SK-N-SH (cell line): ENCODE measurements around the gene CST2. TPM values are rescaled to one million over a fixed set of nuclear protein-coding genes. Genes with fewer than 3 reads are reported as not detected.

ENCODE experiments used
- CTCF ChIA-PET: fragments of 300-600, 350-600 bp; formaldehyde crosslinking; extraction: SDS; loops from one replicate; lab custom pipeline; 2021; lab: Yijun Ruan, JAX
- POLR2A ChIA-PET: fragments of 350-600 bp; sonication (Branson Sonifier 250); formaldehyde crosslinking; extraction: SDS; loops from one replicate; lab custom pipeline; 2020; ENCODE audit warnings: antibody characterized with exemption, inconsistent platforms; lab: Yijun Ruan, JAX
- DNase-seq: peaks from one replicate; pipeline ENCODE4 v3.0.0; 2012
- H2AFZ ChIP-seq: fragments of 200-600 bp; sonication (generic); 2 replicates; pipeline ENCODE4 v1.8.1; 2016; ENCODE audit warnings: antibody characterized with exemption, mild to moderate bottlenecking, low read depth
- H3F3A ChIP-seq: fragments of 200-600 bp; sonication (generic); replicated peaks from 2 replicates; pipeline ENCODE3; 2016; ENCODE audit warnings: antibody characterized with exemption, mild to moderate bottlenecking; ENCODE audit not compliant: insufficient read depth
- H3K27ac ChIP-seq, 2 experiments: fragments of 200-500 bp in 1 of 2; fragments of 200-600 bp in 1 of 2; sonication (Bioruptor generic) in 1 of 2; sonication (generic), shearing (Covaris generic) in 1 of 2; 2 replicates each; pipeline versions ENCODE4 v1.5.1 to v1.6.1; 2014 to 2016; ENCODE audit warnings: low read depth in 2 of 2, inconsistent platforms in 1 of 2, low read length in 1 of 2, mild to moderate bottlenecking in 1 of 2, mixed read lengths in 1 of 2
- H3K27me3 ChIP-seq: fragments of 200-600 bp; sonication (generic), shearing (Covaris generic); 2 replicates; pipeline ENCODE4 v1.6.1; 2016; ENCODE audit warnings: mixed run types; ENCODE audit not compliant: insufficient read depth
- H3K36me3 ChIP-seq, 2 experiments: fragments of 200-500 bp in 1 of 2; fragments of 200-600 bp in 1 of 2; sonication (Bioruptor generic) in 1 of 2; sonication (generic) in 1 of 2; replicated peaks in 1 of 2; 2 replicates each; pipeline versions ENCODE3 to v1.5.1; 2014 to 2016; ENCODE audit warnings: low read length in 1 of 2, mild to moderate bottlenecking in 1 of 2; ENCODE audit not compliant: insufficient read depth in 2 of 2, control insufficient read depth in 1 of 2
- H3K4me1 ChIP-seq, 2 experiments: fragments of 200-500 bp in 1 of 2; fragments of 200-600 bp in 1 of 2; sonication (Bioruptor generic) in 1 of 2; sonication (generic), shearing (Covaris generic) in 1 of 2; 2 replicates each; pipeline versions ENCODE4 v1.5.1 to v1.6.1; 2014 to 2016; ENCODE audit warnings: low read depth in 1 of 2, low read length in 1 of 2, mixed run types in 1 of 2; ENCODE audit not compliant: insufficient read depth in 2 of 2, control insufficient read depth in 1 of 2
- H3K4me2 ChIP-seq: fragments of 200-600 bp; sonication (generic), shearing (Covaris generic); 2 replicates; pipeline ENCODE4 v1.6.1; 2017; ENCODE audit warnings: mixed run types
- H3K4me3 ChIP-seq, 2 experiments: fragments of 200-500 bp in 1 of 2; fragments of 200-600 bp in 1 of 2; sonication (Bioruptor generic) in 1 of 2; sonication (generic), shearing (Covaris generic) in 1 of 2; 2 replicates each; pipeline versions ENCODE4 v1.5.1 to v1.8.1; 2014 to 2016; ENCODE audit warnings: low read depth in 2 of 2, inconsistent platforms in 1 of 2, low read length in 1 of 2, mild to moderate bottlenecking in 1 of 2, mixed read lengths in 1 of 2, moderate library complexity in 1 of 2
- H3K79me2 ChIP-seq: fragments of 200-600 bp; sonication (generic); 2 replicates; pipeline ENCODE4 v1.8.1; 2017; ENCODE audit warnings: mild to moderate bottlenecking; ENCODE audit not compliant: insufficient read depth
- H3K9ac ChIP-seq: fragments of 200-600 bp; sonication (generic); 2 replicates; pipeline ENCODE4 v1.6.1; 2017; ENCODE audit warnings: mixed run types
- H3K9me2 ChIP-seq: fragments of 200-600 bp; sonication (generic); 2 replicates; pipeline ENCODE4 v1.6.1; 2017; ENCODE audit warnings: mixed run types
- H3K9me3 ChIP-seq: fragments of 200-600 bp; sonication (generic); 2 replicates; pipeline ENCODE4 v1.6.1; 2017; ENCODE audit warnings: mixed run types, mild to moderate bottlenecking, moderate library complexity
- H4K20me1 ChIP-seq: fragments of 200-600 bp; sonication (generic); 2 replicates; pipeline ENCODE4 v1.6.1; 2017; ENCODE audit warnings: mild to moderate bottlenecking, mixed run types; ENCODE audit not compliant: insufficient read depth
- CTCF ChIP-seq: fragments of 200-600 bp; sonication (generic); IDR thresholded peaks from 2 replicates; pipeline ENCODE4 v1.6.1; 2017; ENCODE audit warnings: antibody characterized with exemption, mild to moderate bottlenecking, moderate library complexity
- FOXJ3 ChIP-seq: sonication (generic); formaldehyde crosslinking; IDR thresholded peaks from 2 replicates; pipeline ENCODE4 v1.5.1; 2020; ENCODE audit warnings: mild to moderate bottlenecking, missing genetic modification reagents
- GABPA ChIP-seq: IDR thresholded peaks from 2 replicates; pipeline ENCODE4 v1.4.0; 2012; ENCODE audit warnings: low read depth, mild to moderate bottlenecking
- JUND ChIP-seq: IDR thresholded peaks from 2 replicates; pipeline ENCODE4 v1.4.0; 2012
- MXI1 ChIP-seq: IDR thresholded peaks from 2 replicates; pipeline ENCODE4 v1.6.1; 2012; ENCODE audit warnings: mild to moderate bottlenecking, low read depth, low read length, improper control_type of control experiment
- NFIC ChIP-seq: IDR thresholded peaks from 2 replicates; pipeline ENCODE4 v1.4.0; 2012; ENCODE audit warnings: borderline replicate concordance
- PBX3 ChIP-seq: IDR thresholded peaks from 2 replicates; pipeline ENCODE4; 2012
- POLR2AphosphoS5 ChIP-seq: IDR thresholded peaks from 2 replicates; pipeline ENCODE4 v1.6.1; 2012; ENCODE audit warnings: low read depth, low read length
- RAD21 ChIP-seq: IDR thresholded peaks from 2 replicates; pipeline ENCODE4 v1.6.1; 2012; ENCODE audit warnings: mild to moderate bottlenecking, low read length
- RFX5 ChIP-seq: IDR thresholded peaks from 2 replicates; pipeline ENCODE4 v1.6.1; 2012; ENCODE audit warnings: mild to moderate bottlenecking, improper control_type of control experiment, low read length
- RXRA ChIP-seq: IDR thresholded peaks from 2 replicates; pipeline ENCODE4 v1.4.0; 2012; ENCODE audit warnings: low read depth, mild to moderate bottlenecking, borderline replicate concordance
- SMC3 ChIP-seq: IDR thresholded peaks from 2 replicates; pipeline ENCODE4 v1.6.1; 2012; ENCODE audit warnings: low read depth, low read length, improper control_type of control experiment
- TEAD4 ChIP-seq: IDR thresholded peaks from 2 replicates; pipeline ENCODE4 v1.4.0; 2012; ENCODE audit warnings: mild to moderate bottlenecking, borderline replicate concordance; ENCODE audit not compliant: insufficient read depth
- WGBS: methylation state at CpG from one replicate; pipeline ENCODE4 v1.1.6; 2017; ENCODE audit warnings: low lambda C conversion rate; 5-methylcytosine and 5-hydroxymethylcytosine counted together
- polyA plus RNA-seq, 3 experiments: library from polyadenylated mRNA; depleted of rRNA; stranded (reverse); fragments of >200 nt; gene quantifications; 2 replicates each; pipeline ENCODE4 v1.2.3, GENCODE V29; 2012
- TF ChIP-seq, protein P1 (sequence below): fragments of 150-350 bp; IDR thresholded peaks from 2 replicates; pipeline ENCODE4 v1.6.1; 2016; ENCODE audit warnings: mild to moderate bottlenecking, low read depth, low read length
- TF ChIP-seq, protein P2 (sequence below): IDR thresholded peaks from 2 replicates; pipeline ENCODE4 v1.4.0; 2012; ENCODE audit warnings: low read depth
- TF ChIP-seq, protein P3 (sequence below): fragments of 150-350 bp; IDR thresholded peaks from 2 replicates; pipeline ENCODE4 v1.6.1; 2017; ENCODE audit warnings: antibody characterized with exemption, low read length, low read depth, borderline replicate concordance
- TF ChIP-seq, protein P4 (sequence below): IDR thresholded peaks from 2 replicates; pipeline ENCODE4 v1.4.0; 2012; ENCODE audit warnings: low read depth, borderline replicate concordance

CST2 gene
- polyA plus RNA-seq, 1 of the 3 experiments (the other 2 are of a cell fraction) = not detected

DNA sequence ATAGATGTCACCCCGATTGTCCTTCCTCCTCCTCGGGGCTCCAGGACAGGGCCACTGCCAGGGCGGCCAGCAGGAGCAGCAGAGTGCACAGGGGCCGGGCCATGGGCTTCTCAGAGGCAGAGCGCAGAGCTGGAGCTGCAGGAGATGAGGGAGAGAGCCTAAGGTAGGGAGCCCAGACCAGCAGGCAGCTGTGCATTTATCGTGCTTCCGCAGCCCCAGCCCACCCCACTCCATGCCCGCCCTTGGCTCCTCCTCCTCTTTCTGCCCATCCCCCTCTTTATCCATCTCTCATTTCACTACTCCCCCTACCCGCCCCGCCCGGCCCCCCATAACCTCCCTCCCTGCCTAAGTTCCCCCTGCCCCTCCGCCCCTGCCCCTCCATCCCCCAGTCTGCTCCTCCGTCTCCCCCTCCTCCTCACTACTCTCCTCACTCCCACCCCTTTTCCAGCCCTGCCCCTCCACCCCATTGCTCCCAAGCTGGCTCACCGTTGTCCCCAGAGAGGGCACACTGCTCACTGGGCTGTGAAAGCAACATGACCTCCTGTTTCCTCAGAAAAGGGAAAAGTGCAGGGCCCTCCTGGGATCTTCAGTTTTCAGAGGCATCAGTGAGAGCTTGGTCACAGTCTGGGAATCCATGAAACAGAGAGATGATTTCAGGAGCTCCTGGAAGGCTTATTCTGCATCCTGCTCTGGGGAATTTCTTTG lies 50.3 kb downstream of the CST2 start:
- CTCF ChIA-PET = no interaction called here
- TF ChIP-seq POLR2AphosphoS5 (no peak), PBX3 (no peak)
- TF ChIP-seq, protein P1, sequence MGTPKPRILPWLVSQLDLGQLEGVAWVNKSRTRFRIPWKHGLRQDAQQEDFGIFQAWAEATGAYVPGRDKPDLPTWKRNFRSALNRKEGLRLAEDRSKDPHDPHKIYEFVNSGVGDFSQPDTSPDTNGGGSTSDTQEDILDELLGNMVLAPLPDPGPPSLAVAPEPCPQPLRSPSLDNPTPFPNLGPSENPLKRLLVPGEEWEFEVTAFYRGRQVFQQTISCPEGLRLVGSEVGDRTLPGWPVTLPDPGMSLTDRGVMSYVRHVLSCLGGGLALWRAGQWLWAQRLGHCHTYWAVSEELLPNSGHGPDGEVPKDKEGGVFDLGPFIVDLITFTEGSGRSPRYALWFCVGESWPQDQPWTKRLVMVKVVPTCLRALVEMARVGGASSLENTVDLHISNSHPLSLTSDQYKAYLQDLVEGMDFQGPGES = no peak
- Histone ChIP-seq H3K4me2 (no peak overlapping the region), H3K79me2 (no peaks in the 10 kb centered on the region), H3F3A (no peaks in the 10 kb centered on the region), H3K9ac (no peak overlapping the region), H4K20me1 (no peaks in the 10 kb centered on the region), H3K4me1 (no peaks in the 10 kb centered on the region), H3K27me3 (peaks cover 21% of the 10 kb centered on the region; the same call in 1 of the 2 replicates), H2AFZ (no peak overlapping the region), H3K36me3 (no peaks in the 10 kb centered on the region), H3K9me2 (no peaks in the 10 kb centered on the region), H3K9me3 (no peaks in the 10 kb centered on the region), H3K4me3 (no peak overlapping the region), H3K27ac (no peak overlapping the region)
- no peak for DNase-seq
- POLR2A ChIA-PET = no interaction called here
- WGBS = 14% methylated on average over 13 of the region's 14 CpGs

DNA sequence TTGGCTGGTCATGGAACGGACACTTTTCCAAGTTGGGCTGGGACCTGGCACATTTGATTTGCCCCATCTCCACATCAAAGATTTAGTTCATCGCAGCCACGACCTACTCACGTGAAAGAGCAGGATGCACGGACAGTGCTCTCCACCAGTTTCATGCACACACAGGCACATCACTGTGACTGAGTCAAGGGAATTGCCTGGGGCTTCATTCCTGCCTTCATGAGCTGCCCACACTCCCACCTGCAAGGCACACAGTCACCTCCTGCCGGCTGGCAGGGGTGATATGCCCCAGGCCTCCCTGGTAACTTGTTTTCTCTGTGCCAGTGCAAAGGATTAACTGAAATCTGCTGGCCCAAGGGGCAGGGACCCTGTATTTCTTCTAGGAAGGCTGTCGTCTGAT lies 52.4 kb downstream of the CST2 start:
- TF ChIP-seq SMC3 (no peak), POLR2AphosphoS5 (no peak), NFIC (no peak), TEAD4 (no peak), FOXJ3 (no peak), PBX3 (no peak), RFX5 (no peak), RXRA (no peak), JUND (no peak), GABPA (no peak), MXI1 (no peak), CTCF (no peak), RAD21 (no peak)
- TF ChIP-seq, protein P2, sequence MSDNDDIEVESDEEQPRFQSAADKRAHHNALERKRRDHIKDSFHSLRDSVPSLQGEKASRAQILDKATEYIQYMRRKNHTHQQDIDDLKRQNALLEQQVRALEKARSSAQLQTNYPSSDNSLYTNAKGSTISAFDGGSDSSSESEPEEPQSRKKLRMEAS = no peak
- TF ChIP-seq, protein P3, sequence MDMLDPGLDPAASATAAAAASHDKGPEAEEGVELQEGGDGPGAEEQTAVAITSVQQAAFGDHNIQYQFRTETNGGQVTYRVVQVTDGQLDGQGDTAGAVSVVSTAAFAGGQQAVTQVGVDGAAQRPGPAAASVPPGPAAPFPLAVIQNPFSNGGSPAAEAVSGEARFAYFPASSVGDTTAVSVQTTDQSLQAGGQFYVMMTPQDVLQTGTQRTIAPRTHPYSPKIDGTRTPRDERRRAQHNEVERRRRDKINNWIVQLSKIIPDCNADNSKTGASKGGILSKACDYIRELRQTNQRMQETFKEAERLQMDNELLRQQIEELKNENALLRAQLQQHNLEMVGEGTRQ = no peak
- TF ChIP-seq, protein P4, sequence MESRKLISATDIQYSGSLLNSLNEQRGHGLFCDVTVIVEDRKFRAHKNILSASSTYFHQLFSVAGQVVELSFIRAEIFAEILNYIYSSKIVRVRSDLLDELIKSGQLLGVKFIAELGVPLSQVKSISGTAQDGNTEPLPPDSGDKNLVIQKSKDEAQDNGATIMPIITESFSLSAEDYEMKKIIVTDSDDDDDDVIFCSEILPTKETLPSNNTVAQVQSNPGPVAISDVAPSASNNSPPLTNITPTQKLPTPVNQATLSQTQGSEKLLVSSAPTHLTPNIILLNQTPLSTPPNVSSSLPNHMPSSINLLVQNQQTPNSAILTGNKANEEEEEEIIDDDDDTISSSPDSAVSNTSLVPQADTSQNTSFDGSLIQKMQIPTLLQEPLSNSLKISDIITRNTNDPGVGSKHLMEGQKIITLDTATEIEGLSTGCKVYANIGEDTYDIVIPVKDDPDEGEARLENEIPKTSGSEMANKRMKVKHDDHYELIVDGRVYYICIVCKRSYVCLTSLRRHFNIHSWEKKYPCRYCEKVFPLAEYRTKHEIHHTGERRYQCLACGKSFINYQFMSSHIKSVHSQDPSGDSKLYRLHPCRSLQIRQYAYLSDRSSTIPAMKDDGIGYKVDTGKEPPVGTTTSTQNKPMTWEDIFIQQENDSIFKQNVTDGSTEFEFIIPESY = no peak
- CTCF ChIA-PET = no interaction called here
- no peak overlapping the region for H3K9ac ChIP-seq
- no peak overlapping the region for H3K4me3 ChIP-seq
- no peak overlapping the region for H2AFZ ChIP-seq
- H3K27me3 ChIP-seq = peaks cover 21% of the 10 kb centered on the region; the same call in 1 of the 2 replicates
- H3K27ac ChIP-seq = no peak overlapping the region
- H3K9me3 ChIP-seq = no peaks in the 10 kb centered on the region
- no peaks in the 10 kb centered on the region for H3K4me1 ChIP-seq
- WGBS = 10% methylated on average over 3 of the region's 7 CpGs
- H4K20me1 ChIP-seq = no peaks in the 10 kb centered on the region
- POLR2A ChIA-PET = no interaction called here
- no peaks in the 10 kb centered on the region for H3K79me2 ChIP-seq
- no peaks in the 10 kb centered on the region for H3F3A ChIP-seq
- DNase-seq = no peak
- H3K4me2 ChIP-seq = no peak overlapping the region
- no peaks in the 10 kb centered on the region for H3K36me3 ChIP-seq
- no peaks in the 10 kb centered on the region for H3K9me2 ChIP-seq
